NCI-H2107 treated with DMSO at 0.1 percent for 48 hours (cell line): Measurements from ENCODE around the gene TPH2.

Experiments
- DNase-seq: peaks from one replicate; lab custom pipeline; 2025; ENCODE audit not compliant: unreplicated experiment; lab: John Stamatoyannopoulos, UW

Gene TPH2

GRCh38 chr12:71938728-71939385 is at the start of gene TPH2:
TPH2 (plus strand) TSS chr12:71938845; CDS start chr12:71938987, 142 bp downstream.
- no peak for DNase-seq

GRCh38 chr12:71890475-71890874 is 48.2 kb upstream of the TPH2 start:
- DNase-seq = no peak

- no peak for DNase-seq
Observed at GRCh38 chr12:71892059-71892458, 46.6 kb upstream of the TPH2 start.

- DNase-seq = no peak
Observed at GRCh38 chr12:71896205-71896882, 42.3 kb upstream of the TPH2 start.

- no peak for DNase-seq
Observed at GRCh38 chr12:71900091-71900490, 38.6 kb upstream of the TPH2 start.

- no peak for DNase-seq
Observed at GRCh38 chr12:71904629-71905028, 34.0 kb upstream of the TPH2 start.

- DNase-seq = no peak
Observed at GRCh38 chr12:71935594-71935993, 3.1 kb upstream of the TPH2 start.

- no peak for DNase-seq
Observed at GRCh38 chr12:71940068-71940467, 1.4 kb downstream of the TPH2 start.

- no peak for DNase-seq
Observed at GRCh38 chr12:71941174-71941573, 2.5 kb downstream of the TPH2 start.

GRCh38 chr12:71942259-71942658 is 3.6 kb downstream of the TPH2 start:
- DNase-seq = no peak

- DNase-seq = no peak
Observed at GRCh38 chr12:71942703-71943102, 4.1 kb downstream of the TPH2 start.

- peak; percentile 36 for DNase-seq
Observed at GRCh38 chr12:71945121-71945520, 6.5 kb downstream of the TPH2 start.

- DNase-seq = no peak
Observed at GRCh38 chr12:71945883-71946282, 7.2 kb downstream of the TPH2 start.

GRCh38 chr12:71947645-71948105 is 9.0 kb downstream of the TPH2 start:
- DNase-seq = peak; percentile 99

- DNase-seq = no peak
Observed at GRCh38 chr12:71948390-71948789, 9.7 kb downstream of the TPH2 start.

GRCh38 chr12:71949646-71950045 is 11.0 kb downstream of the TPH2 start:
- no peak for DNase-seq

GRCh38 chr12:71950404-71950803 is 11.8 kb downstream of the TPH2 start:
- no peak for DNase-seq

- no peak for DNase-seq
Observed at GRCh38 chr12:71950819-71951218, 12.2 kb downstream of the TPH2 start.

- no peak for DNase-seq
Observed at GRCh38 chr12:71954083-71954778, 15.6 kb downstream of the TPH2 start.

- DNase-seq = no peak
Observed at GRCh38 chr12:71954861-71955260, 16.2 kb downstream of the TPH2 start.

GRCh38 chr12:71955970-71956369 is 17.3 kb downstream of the TPH2 start:
- DNase-seq = no peak

GRCh38 chr12:71958056-71958455 is 19.4 kb downstream of the TPH2 start:
- no peak for DNase-seq
